ENCODE results near the gene AHCYL2.
"Not testable (repeated sequence)": the region's sequence is repeated elsewhere in the genome, so short reads cannot be mapped to it uniquely, and the experiment has no call there.

Gene AHCYL2

DNA sequence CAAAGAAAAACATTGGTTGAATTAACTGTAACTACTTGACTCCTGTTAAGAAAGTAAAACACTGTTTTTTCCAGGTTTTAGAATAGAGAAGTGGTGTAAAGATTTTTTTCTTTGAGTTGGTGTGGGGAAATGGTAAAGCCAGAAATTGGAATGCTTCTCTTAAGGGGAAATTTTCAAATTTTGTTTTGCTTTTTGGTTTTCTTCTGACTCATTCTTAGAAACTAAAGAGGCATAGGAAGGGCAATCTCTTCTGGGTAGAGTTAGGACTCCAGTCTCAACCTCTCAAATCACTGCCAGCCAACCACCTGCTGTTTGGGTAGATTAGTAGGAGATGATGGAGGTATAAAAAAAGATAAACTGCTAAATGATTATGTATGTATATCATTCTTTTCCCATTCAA lies 161.7 kb downstream of the AHCYL2 start:
- DNase-seq, result no peak

DNA sequence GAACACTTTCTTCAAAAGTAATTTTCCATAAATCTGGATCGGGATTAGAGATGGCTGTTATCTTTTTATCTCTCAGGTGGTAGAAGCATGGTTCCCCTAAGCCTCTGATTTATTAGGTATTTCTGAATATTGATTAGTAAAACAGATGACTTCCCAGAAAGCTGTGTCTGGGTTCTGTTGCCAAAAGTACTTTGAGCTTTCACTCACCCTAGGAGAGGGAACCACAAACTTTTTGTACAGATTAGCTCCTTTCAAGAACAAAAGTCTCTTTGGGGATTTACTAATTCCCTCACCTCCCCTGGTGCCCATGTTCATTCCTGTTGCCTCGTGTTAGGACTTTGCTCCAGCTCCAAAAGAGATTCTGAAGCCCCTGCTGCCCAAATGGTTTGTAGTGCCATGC lies 162.7 kb downstream of the AHCYL2 start:
- no peak for DNase-seq

DNA sequence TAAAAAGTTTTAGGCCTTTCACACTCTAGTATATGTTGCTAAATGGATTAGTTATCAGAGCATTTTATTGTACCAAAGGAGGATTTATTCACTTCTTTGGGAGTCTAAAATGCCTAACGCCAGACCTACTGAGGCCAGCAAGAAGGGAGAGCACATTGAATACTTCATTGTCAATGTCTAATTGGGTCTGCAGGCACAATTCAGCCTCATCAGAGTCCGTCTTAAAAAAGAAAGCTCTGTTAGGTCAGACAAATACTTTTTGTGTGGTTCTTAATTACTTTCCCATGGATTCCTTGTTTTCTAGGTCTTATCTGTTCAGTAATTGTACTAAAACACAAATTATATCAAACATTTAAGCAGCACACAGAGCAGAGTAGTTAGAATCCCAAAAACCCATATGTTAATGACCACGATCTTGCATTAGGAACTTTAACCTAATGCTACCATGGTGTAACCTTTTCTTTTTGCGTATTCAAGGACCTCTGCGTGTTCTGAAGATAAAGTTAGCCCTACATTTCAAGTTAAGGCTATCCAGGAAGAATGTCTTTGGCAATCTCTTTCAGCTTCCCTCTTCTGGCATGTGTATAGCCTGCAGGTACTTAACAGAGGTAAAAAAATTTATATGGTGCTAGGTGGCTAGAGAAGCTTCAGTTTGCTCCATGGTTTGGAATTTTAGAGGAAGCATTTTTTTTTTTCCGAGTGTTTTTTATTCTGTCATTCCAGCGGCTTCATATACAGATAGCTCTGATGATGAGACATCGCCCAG lies 163.7 kb downstream of the AHCYL2 start:
- DNase-seq, result no peak

DNA sequence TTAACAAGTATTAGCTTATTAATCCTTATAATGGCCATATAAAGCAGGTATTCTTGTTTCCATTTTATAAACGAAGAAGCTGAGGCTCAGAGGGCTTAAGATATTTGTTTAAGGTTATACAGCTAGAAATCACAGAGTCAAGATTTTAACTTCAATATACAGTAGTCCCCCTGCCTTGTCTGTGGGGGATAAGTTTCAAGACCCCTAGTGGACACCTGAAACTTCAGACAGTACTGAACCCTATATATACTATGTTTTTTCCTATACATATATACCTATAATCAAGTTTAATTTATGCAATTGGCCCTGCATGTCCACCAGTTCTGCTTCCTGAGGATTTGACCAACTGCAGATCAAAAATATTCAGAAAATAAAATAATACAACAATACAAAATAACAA lies 165.0 kb downstream of the AHCYL2 start:
- DNase-seq, result no peak

DNA sequence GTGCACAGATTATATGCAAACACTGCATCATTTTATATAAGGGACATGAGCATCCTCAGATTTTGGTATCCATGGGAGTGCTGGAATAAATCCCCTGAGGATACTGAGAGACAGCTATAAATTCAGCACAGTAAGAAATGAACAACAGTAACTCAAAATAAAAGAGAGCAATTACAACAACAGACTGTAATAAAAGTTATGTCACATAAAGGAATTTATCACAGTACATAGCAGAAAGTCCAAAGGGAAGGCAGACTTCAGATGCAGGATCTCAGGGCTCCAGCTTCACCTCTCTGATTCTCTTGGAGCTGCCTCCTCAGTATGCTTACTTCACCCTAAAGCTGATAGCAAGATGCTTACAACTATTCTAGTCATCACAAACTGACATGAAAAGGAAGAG lies 165.5 kb downstream of the AHCYL2 start:
- DNase-seq, result no peak

DNA sequence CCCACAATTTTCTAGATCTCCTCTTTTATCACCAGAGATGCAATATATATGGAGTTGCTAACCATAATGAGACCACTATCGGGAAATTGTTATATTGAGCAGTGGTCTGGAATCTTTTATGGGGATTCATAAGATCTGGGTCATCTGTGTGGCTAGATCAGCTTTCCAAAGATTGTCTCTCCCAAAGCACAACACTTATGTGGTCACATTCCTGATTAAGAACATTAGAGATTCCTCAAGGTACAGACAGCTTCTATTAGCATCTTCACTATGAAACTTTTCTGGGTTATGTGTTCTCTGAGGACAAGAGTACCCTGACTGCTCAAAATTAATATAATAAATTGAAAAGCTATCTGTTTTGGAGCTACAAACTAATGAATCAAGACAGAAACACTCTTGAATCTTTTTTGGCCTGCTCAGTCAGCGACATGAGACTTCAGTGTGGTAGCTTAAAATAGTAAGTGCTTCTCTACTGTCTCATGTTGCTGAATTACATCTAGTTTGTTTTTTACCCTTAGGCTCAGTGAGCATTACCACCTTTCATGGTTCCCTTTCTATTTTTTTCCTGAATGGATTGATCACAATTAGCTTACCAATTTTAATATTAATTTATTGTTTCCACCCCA lies 166.8 kb downstream of the AHCYL2 start:
- no peak for DNase-seq

DNA sequence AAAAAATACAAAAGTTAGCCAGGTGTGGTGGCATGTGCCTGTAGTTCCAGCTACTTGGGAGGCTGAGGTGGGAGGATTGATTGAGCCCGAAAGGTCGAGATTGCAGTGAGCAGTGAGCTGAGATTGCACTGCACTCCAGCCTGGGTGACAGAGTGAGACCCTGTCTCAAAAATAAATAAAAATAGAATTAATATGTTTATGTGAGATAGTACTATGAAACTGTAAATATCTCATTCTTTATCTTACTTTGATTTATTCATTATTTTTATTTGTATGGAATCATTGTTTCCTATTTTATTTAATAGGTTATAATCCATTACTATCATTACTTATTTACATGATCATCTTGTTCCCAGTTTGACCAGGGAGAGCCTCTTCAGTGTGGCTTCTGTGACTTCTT lies 168.4 kb downstream of the AHCYL2 start:
- no peak for DNase-seq

DNA sequence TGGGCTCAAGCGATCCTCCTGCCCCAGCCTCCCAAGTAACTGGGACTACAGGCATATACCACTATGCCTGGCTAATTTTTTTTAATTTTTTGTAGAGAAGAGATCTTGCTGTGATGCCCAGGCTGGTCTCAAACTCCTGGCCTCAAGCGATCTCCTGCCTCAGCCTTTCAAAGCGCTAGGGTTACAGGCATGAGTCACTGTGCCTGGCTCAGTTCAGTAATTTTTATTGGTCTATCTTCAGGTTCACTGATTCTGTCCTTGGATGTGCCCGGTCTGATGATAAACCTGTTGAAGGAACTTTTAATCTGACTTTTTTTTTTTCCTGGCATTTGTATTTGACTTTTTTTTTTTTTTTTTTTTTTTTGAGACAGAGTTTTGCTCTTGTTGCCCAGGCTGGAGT lies 169.3 kb downstream of the AHCYL2 start:
- no peak for DNase-seq

DNA sequence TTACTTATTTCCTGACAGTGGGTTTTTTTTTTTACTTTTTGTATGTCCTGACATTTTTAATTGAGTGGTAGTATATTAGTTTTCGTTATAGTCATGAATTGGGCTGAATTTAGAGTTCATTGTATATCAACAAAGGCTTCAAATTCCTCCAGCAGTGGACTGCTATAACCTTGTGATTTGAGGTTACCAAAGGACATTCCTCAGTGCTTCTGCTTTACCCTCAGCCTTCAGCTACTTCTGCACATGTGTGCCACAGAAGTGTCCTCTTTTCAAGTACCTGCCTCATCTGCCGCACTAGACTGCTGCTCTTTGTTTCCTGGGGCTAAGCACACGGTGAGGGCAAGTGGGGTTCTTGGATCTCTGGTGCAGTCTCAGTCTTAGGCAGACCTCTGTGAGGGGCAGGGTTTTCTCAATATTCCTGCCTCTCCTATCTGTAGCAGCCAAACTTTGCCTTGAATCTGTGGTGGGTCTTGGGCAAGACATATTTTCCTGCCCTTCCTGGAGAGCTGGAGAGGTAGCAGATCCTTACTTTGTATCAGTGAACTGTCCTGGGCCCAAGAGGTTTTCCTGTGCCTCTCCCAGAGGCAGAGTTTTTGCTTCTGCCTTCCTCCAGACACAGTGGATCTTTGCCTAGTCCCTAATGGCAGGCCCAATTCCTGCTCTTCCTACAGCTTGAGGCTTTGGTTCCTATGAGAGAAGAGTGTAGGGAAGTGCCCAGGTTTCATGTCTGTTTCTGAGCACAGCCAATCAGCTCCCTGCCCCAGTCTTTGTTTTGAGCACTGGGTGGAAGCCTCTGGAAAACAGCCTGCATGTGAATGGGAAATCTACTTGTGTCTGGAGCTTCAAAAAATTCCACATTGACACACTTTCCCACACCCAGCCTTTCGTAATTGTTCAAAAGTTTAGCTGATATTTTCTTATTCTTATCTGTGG lies 170.4 kb downstream of the AHCYL2 start:
- DNase-seq, result no peak

DNA sequence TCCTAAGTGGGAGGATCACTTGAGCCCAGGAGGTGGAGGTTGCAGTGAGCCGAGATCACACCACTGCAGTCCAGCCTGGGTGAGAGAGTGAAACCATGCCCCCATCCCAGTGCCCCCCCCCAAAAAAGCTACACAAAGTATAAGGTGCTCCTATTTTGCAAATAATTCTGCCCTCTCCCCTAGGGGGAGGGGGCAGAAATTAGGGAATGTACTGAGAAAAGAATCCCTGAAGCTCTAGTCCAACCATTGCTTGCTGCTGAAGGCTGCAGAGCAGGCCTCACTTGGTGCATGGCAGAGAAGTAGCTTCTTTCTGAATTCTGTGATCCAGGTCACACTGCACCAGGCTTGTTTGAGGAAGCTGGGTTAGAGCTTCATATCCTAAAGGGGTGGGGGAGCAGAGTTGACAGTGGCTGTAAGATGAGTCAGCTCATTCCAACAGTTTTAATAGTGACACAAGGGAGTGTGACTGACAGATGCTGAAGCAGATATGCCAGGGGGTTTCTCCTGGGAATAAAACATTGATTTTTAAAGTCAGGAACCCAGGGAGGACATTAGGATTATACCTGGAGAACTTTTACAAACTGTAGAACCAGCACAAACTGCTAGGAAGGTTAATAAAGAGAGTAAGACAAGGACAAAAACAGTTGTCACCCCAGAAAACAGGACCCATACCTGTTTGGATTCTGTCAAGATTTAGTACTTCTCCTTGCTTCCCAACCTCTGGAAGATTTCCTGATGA lies 176.6 kb downstream of the AHCYL2 start:
- DNase-seq, result no peak

DNA sequence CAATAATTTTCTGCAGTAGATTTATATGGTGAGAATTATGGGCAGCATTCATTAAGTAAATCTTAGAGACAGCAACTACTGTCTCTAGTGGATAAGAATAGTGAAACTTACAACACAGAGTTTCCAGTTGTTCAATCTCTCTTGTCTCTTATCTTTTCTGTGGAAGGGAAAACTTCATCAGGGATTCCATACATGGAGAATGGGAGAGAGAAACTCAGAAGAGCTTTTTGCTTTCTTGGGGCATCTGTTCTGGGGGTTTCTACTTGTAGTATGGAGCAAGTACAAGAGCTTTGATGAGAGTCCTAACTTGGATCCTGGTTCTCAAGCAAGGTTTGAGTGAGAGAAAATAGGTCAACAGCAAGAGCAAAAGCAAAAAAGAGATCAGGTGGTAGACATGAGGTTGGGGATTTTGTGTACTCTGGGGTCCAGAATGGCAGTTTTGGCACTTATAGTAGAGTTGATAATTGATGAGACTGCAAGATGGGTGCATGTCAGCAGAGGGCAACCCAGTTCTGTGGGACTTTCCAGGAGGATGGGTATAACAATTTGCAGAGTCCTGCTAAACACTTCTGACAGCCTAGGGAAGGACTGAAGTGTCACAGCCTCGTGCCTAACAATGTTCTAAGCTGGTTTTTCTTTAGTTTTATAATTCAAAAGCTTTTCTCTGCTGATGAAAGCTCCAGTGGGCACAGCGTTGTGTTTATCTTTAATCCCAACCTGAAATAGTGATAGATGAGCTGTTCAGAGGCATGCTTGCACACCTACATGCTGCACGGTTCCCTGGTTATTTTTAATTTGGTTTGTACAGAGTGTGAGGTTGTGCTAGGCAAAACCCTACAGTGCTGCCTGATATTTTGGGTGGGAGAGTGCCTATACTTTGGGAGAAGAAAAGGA lies 177.4 kb downstream of the AHCYL2 start:
- no peak for DNase-seq

DNA sequence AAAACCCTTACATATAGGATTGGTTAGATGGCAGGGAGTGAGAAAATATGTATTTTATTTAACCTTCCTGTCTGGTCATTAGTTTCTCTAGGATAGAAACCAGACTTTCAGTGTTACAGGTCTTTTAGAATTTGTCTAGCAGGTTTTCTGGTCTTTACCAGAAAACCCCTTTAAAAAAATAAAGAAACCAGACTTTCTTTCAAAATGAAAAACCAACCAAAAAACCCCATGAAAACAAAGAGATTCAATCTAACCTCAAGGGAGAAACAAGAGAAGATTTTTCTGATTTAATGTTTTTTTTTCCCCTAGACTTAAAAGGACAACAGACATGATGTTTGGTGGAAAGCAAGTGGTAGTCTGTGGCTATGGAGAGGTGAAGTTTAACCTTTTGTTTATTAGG lies 180.7 kb downstream of the AHCYL2 start:
- no peak for DNase-seq

DNA sequence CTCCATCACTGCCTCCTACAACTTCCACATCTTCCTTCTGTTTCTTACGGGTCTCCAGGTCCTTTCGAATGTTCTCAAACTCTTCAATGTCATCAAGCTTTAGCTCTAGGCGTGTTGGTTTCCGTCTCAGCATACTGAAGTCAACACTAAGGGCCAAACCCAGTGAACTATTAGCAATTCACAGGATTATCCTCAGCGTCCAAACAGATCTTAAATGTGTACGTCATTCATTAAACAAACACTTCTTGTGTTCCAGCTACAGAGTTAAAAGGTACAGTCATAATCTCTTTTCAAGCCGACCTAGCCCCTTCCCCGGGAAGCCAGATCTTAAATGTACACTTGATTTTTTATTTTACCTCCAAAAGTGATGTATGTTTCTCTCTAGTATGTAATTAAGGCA lies 185.4 kb downstream of the AHCYL2 start:
- not testable (repeated sequence) for DNase-seq

DNA sequence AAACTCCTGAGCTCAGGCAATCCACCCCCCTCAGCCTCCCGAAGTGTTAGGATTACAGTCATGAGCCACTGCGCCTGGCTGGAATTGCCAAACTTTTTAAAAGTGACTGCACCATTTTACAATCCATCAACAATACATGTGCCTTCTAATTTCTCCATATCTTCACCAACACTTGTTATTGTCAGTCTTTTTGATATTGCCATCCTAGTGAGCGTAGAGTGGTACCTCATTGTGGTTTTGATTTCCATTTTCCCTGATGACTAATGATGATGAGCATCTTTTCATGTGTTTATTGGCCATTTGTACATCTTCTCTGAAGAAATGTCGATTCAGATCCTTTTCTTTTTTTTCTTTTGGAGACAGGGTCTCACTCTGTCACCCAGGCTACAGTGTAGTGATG lies 187.7 kb downstream of the AHCYL2 start:
- no peak for DNase-seq

DNA sequence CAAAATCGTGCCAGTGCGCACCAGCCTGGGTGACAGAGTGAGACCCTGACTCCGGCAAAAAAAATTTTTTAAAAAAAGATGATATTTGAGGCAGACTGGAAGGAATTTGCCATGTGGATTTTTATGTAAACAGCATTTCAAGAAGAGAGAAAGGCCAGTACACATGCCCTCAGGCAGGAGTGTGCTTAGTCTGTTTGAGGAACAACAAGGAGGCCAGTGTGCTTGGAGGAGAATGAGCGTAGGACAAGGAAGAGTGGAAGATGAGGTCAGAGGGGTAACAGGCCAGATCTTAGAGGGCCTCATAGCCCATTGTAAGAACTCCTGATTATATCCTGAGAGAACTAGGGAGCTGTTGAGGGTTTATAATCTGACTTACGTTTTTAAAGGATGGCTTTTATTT lies 192.2 kb downstream of the AHCYL2 start:
- no peak for DNase-seq

DNA sequence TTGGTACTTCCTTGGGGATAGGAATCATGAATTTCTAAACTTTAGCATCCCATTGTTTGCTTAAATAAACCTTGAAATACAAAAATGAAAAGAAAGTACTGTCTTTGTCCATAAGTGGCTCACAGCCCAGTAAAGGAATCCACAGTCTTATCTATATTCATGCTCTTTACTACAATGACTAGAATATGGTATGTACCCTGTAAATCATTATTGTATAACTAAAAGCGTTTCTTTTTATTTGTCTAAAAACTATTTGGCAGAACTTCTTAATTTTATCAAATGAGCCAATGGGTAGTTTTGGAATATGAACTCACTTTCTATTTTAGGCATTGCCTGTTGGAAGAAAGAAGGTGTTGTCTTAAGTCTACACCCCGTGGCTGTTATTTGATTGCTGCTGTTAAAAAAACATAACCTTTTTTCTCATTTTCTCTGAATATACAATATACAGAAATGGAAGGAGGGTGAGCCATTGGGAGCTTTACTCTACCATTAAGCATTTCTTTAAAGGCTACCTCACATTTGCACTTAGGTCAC lies 197.0 kb downstream of the AHCYL2 start:
- DNase-seq, result no peak

DNA sequence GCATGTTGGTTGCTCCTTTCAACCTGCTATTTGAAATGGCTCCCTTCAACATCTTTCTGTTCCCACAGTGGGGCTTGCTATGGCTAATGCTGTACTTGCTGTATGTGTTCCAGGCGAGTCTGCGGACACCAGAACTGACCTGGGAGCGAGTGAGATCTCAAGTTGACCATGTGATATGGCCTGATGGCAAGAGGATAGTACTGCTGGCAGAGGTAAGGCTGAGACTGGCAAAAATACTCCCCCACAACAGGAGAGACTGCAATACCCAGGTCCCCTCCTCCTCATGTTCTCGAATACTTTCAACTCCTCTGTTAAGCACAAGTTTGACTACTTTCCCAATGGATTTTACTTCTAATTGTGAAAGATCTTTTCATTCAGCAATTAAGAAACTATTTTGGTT lies 197.9 kb downstream of the AHCYL2 start:
- DNase-seq, result no peak

DNA sequence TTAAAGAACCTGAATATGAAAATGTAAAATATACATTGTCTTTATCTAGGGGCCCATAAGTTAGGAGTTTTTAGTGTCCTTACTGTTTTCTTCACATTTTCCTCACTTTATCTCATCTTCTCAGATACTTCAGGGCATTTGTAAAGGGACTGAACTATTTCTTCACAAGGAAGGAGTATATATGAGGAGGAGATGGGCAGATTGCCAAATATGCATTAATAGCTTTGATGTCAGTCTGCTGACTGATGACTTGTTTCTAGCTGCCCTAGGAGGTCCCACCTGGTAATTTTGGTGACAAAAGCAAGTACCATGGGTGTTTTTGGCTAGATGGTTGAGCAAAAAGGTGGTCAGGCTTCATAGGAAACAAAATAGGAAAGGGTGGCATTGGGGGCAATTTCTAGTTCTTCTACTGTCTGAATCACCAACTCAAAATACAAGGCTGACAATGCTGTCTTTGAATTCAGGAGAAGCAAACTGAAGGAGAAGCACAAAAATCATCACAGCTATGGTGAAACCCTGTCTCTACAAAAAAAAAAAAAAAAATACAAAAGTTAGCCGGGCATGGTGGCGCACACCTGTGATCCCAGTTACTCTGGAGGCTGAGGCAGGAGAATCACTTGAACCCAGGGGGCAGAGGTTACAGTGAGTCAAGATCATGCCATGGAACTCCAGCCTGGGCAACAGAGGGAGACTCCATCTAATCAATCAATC lies 199.0 kb downstream of the AHCYL2 start:
- DNase-seq, result no peak

DNA sequence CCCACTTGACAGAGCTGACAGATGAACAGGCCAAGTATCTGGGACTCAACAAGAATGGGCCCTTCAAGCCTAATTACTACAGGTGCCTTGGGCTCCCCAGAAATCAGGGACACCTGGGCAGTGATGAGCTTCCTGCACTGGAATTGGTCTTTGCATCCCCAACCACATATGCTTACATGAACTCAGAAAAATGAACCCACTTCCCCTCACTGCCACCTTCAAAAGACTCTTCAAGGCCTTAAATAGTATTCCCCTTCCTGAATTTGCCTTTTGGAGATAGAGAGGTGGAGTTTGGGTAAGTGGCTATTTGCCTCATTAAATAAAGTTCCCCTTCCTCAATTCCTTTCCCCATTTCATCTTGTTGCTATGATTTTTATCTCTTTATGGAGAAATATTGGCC lies 201.7 kb downstream of the AHCYL2 start:
- no peak for DNase-seq

DNA sequence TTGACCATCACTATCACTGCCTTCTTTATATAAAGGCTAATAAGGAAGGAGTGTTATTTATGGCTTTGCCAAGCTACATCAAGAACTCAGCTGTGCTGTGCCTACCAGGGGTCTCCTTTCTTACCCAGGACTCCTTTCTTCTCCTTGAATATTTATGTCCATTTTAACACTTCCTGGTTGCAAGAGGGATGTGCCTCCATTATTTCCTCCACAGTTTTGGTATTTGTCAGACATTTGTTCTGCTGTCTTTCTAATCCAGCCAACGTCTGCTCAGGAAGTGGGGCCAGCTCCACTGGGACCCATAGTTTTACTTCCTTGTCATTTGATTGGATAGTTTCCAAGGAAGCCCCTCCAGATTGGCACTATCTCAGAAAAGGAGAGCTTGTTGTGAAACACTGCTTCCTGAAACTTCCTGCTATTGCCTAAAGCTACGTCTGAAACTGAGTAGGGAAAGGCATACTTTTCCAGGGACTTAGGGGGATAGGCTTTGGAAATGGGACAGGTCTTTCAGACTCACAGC lies 202.8 kb downstream of the AHCYL2 start:
- DNase-seq, result no peak

Data from SHP77 (cell line).